CD4-positive, alpha-beta memory T cell (primary cell): ENCODE data around the gene ZNF385D. TPM values are rescaled to one million over a fixed set of nuclear protein-coding genes. Genes with fewer than 3 reads are reported as not detected.

Experiments
- CTCF ChIA-PET: fragments of 350-600 bp; sonication (Branson Sonifier 250); formaldehyde crosslinking; loops from one replicate; lab custom pipeline; 2021; ENCODE audit warnings: inconsistent platforms; ENCODE audit not compliant: partially characterized antibody; lab: Charles Lee
- POLR2A ChIA-PET: fragments of 350-600 bp; sonication (Branson Sonifier 250); formaldehyde crosslinking; loops from one replicate; lab custom pipeline; 2021; ENCODE audit not compliant: partially characterized antibody; lab: Charles Lee
- DNase-seq, 5 donors: peaks; one replicate each; pipeline versions ENCODE4 v3.0.0 to v3.0.0-alpha.2; 2020 to 2022; ENCODE audit warnings: mixed read lengths in 1 of 5
- H3K27ac ChIP-seq: one replicate; pipeline ENCODE4 v1.7.0; 2013; ENCODE audit warnings: low read depth, low read length
- H3K27me3 ChIP-seq: 2 replicates; pipeline ENCODE4 v1.7.0; 2013; ENCODE audit warnings: mild to moderate bottlenecking, low read length, moderate library complexity; ENCODE audit not compliant: insufficient read depth
- H3K36me3 ChIP-seq: 2 replicates; pipeline ENCODE4 v1.7.0; 2013; ENCODE audit warnings: mild to moderate bottlenecking, low read length, moderate library complexity; ENCODE audit not compliant: insufficient read depth
- H3K4me1 ChIP-seq: 2 replicates; pipeline ENCODE4 v1.7.0; 2013; ENCODE audit warnings: mild to moderate bottlenecking, low read length, moderate library complexity; ENCODE audit not compliant: insufficient read depth
- H3K4me3 ChIP-seq, 2 donors: one replicate each; pipeline ENCODE4 v1.7.0; 2013; ENCODE audit warnings: low read length in 2 of 2, mild to moderate bottlenecking in 1 of 2
- H3K9me3 ChIP-seq, 2 donors: one replicate each; pipeline ENCODE4 v1.7.0; 2013; ENCODE audit warnings: low read length in 2 of 2, control low read depth in 1 of 2; ENCODE audit not compliant: control insufficient read depth in 1 of 2
- H3K27ac Mint-ChIP-seq, 7 donors: one replicate each; pipeline ENCODE4 v1.8.0; 2020 to 2021; ENCODE audit warnings: mixed read lengths in 7 of 7, mild to moderate bottlenecking in 6 of 7, inconsistent platforms in 3 of 7, moderate library complexity in 3 of 7
- H3K27me3 Mint-ChIP-seq, 2 donors: one replicate each; pipeline ENCODE4 v1.8.0; 2020 to 2021; ENCODE audit warnings: mixed read lengths in 2 of 2
- H3K36me3 Mint-ChIP-seq, 2 donors: one replicate each; pipeline ENCODE4 v1.8.0; 2020 to 2021; ENCODE audit warnings: mixed read lengths in 2 of 2, inconsistent platforms in 1 of 2, mild to moderate bottlenecking in 1 of 2
- H3K4me1 Mint-ChIP-seq, 4 donors: one replicate each; pipeline ENCODE4 v1.8.0; 2020 to 2021; ENCODE audit warnings: mixed read lengths in 4 of 4, mild to moderate bottlenecking in 1 of 4
- H3K4me3 Mint-ChIP-seq, 8 donors: one replicate each; pipeline ENCODE4 v1.8.0; 2020 to 2021; ENCODE audit warnings: mixed read lengths in 8 of 8, mild to moderate bottlenecking in 7 of 8, moderate library complexity in 6 of 8, inconsistent platforms in 3 of 8
- H3K9me3 Mint-ChIP-seq, 8 donors: one replicate each; pipeline ENCODE4 v1.8.0; 2020 to 2021; ENCODE audit warnings: mixed read lengths in 8 of 8, mild to moderate bottlenecking in 5 of 8, inconsistent platforms in 3 of 8, moderate library complexity in 1 of 8
- intact Hi-C: fragments of 100-400 bp; cut with micrococcal nuclease; formaldehyde crosslinking; loops from one replicate; pipeline ENCODE4 v1.15.1; 2023
- polyA plus RNA-seq, 2 donors: library from polyadenylated mRNA; unstranded; fragments of 300-500 nt; fragmentation: Illumina TruSeq; gene quantifications; one replicate each; pipeline ENCODE4 v1.2.3, GENCODE V29; 2021
- total RNA-seq, 2 experiments: library from RNA; stranded (reverse); gene quantifications; one replicate each; pipeline ENCODE4 v1.2.3, GENCODE V29; 2021

Gene ZNF385D
- total and polyA plus RNA-seq, 4 experiments from 2014 or later, result not detected

GRCh38 chr3:21673393-21673792, 77.6 kb downstream of the ZNF385D start:
- Mint-ChIP-seq H3K36me3 (no peaks in the 10 kb centered on the region), H3K9me3 (peaks cover 0 to 2% (median 0%) of the 10 kb centered on the region in 8 donors), H3K4me3 (no peak overlapping the region), H3K4me1 (no peaks in the 10 kb centered on the region), H3K27me3 (no peaks in the 10 kb centered on the region), H3K27ac (no peak overlapping the region)
- intact Hi-C loops, result no loop called here
- CTCF ChIA-PET, result no interaction called here
- Histone ChIP-seq H3K36me3 (no peaks in the 10 kb centered on the region), H3K4me3 (no peak overlapping the region), H3K27me3 (no peaks in the 10 kb centered on the region), H3K4me1 (no peaks in the 10 kb centered on the region), H3K9me3 (no peaks in the 10 kb centered on the region), H3K27ac (no peak overlapping the region)
- POLR2A ChIA-PET, result no interaction called here
- no peak for DNase-seq

- Histone ChIP-seq H3K36me3 (no peaks in the 10 kb centered on the region), H3K27ac (no peak overlapping the region), H3K27me3 (no peaks in the 10 kb centered on the region), H3K4me1 (no peaks in the 10 kb centered on the region), H3K4me3 (no peak overlapping the region), H3K9me3 (no peaks in the 10 kb centered on the region)
- POLR2A ChIA-PET, result no interaction called here
- Mint-ChIP-seq H3K9me3 (peaks cover 0 to 2% (median 0%) of the 10 kb centered on the region in 8 donors), H3K27me3 (no peaks in the 10 kb centered on the region), H3K27ac (no peak overlapping the region), H3K36me3 (no peaks in the 10 kb centered on the region), H3K4me3 (no peak overlapping the region), H3K4me1 (no peaks in the 10 kb centered on the region)
- intact Hi-C loops, result no loop called here
- CTCF ChIA-PET, result no interaction called here
- DNase-seq, result no peak
These were observed 78.7 kb downstream of the ZNF385D start for GRCh38 chr3:21672303-21672702.

- H3K9me3 ChIP-seq, result peaks cover 0 to 3% of the 10 kb centered on the region in 2 donors
- Mint-ChIP-seq H3K4me1 (no peaks in the 10 kb centered on the region), H3K27me3 (no peaks in the 10 kb centered on the region), H3K36me3 (no peaks in the 10 kb centered on the region), H3K27ac (no peak overlapping the region), H3K9me3 (peaks cover 0 to 4% (median 0%) of the 10 kb centered on the region in 8 donors), H3K4me3 (no peak overlapping the region)
- H3K27ac ChIP-seq, result no peak overlapping the region
- DNase-seq, result no peak
- H3K4me1 ChIP-seq, result no peaks in the 10 kb centered on the region
- H3K4me3 ChIP-seq, result no peak overlapping the region
- ChIA-PET CTCF (no interaction called here), POLR2A (no interaction called here)
- intact Hi-C loops, result no loop called here
- H3K27me3 ChIP-seq, result no peaks in the 10 kb centered on the region
- no peaks in the 10 kb centered on the region for H3K36me3 ChIP-seq
These were observed 80.6 kb downstream of the ZNF385D start for GRCh38 chr3:21670386-21670785.

GRCh38 chr3:21668012-21668411, 83.0 kb downstream of the ZNF385D start:
- intact Hi-C loops, result no loop called here
- ChIA-PET CTCF (no interaction called here), POLR2A (no interaction called here)

GRCh38 chr3:21665444-21666100, 85.4 kb downstream of the ZNF385D start:
- H3K4me1 Mint-ChIP-seq, result no peaks in the 10 kb centered on the region
- H3K27ac Mint-ChIP-seq, result no peak overlapping the region
- H3K9me3 Mint-ChIP-seq, result peaks cover 0 to 13% (median under 1%) of the 10 kb centered on the region in 8 donors
- no peaks in the 10 kb centered on the region for H3K4me1 ChIP-seq
- H3K27me3 Mint-ChIP-seq, result no peaks in the 10 kb centered on the region
- intact Hi-C loops, result no loop called here
- no peak for DNase-seq
- no peak overlapping the region for H3K27ac ChIP-seq
- no peaks in the 10 kb centered on the region for H3K36me3 ChIP-seq
- no peaks in the 10 kb centered on the region for H3K27me3 ChIP-seq
- no peak overlapping the region for H3K4me3 ChIP-seq
- no peaks in the 10 kb centered on the region for H3K36me3 Mint-ChIP-seq
- CTCF ChIA-PET, result no interaction called here
- H3K9me3 ChIP-seq, result peaks cover 0 to 4% of the 10 kb centered on the region in 2 donors
- no peak overlapping the region for H3K4me3 Mint-ChIP-seq
- POLR2A ChIA-PET, result no interaction called here

More at GRCh38 chr3:21668012-21668411, 83.0 kb downstream of the ZNF385D start:
- H3K4me3 Mint-ChIP-seq, result no peak overlapping the region
- peaks cover 0 to 4% (median under 1%) of the 10 kb centered on the region in 8 donors for H3K9me3 Mint-ChIP-seq
- no peak for DNase-seq
- H3K9me3 ChIP-seq, result peaks cover 0 to 4% of the 10 kb centered on the region in 2 donors
- no peaks in the 10 kb centered on the region for H3K4me1 Mint-ChIP-seq
- H3K27ac ChIP-seq, result no peak overlapping the region
- H3K4me3 ChIP-seq, result no peak overlapping the region
- no peaks in the 10 kb centered on the region for H3K27me3 Mint-ChIP-seq
- H3K36me3 Mint-ChIP-seq, result no peaks in the 10 kb centered on the region
- no peaks in the 10 kb centered on the region for H3K27me3 ChIP-seq
- H3K36me3 ChIP-seq, result no peaks in the 10 kb centered on the region
- no peaks in the 10 kb centered on the region for H3K4me1 ChIP-seq
- no peak overlapping the region for H3K27ac Mint-ChIP-seq

GRCh38 chr3:21664996-21665395, 86.0 kb downstream of the ZNF385D start:
- Mint-ChIP-seq H3K36me3 (no peaks in the 10 kb centered on the region), H3K9me3 (peaks cover 0 to 13% (median 1%) of the 10 kb centered on the region in 8 donors), H3K4me1 (no peaks in the 10 kb centered on the region), H3K27ac (no peak overlapping the region), H3K27me3 (no peaks in the 10 kb centered on the region), H3K4me3 (no peak overlapping the region)
- ChIA-PET POLR2A (no interaction called here), CTCF (no interaction called here)
- Histone ChIP-seq H3K27me3 (no peaks in the 10 kb centered on the region), H3K27ac (no peak overlapping the region), H3K9me3 (peaks cover 0 to 4% of the 10 kb centered on the region in 2 donors), H3K36me3 (no peaks in the 10 kb centered on the region), H3K4me1 (no peaks in the 10 kb centered on the region), H3K4me3 (no peak overlapping the region)
- no peak for DNase-seq
- intact Hi-C loops, result no loop called here

- H3K27me3 ChIP-seq, result no peaks in the 10 kb centered on the region
- H3K36me3 Mint-ChIP-seq, result no peaks in the 10 kb centered on the region
- intact Hi-C loops, result no loop called here
- H3K27ac ChIP-seq, result no peak overlapping the region
- CTCF ChIA-PET, result no interaction called here
- no peaks in the 10 kb centered on the region for H3K4me1 Mint-ChIP-seq
- H3K4me3 Mint-ChIP-seq, result no peak overlapping the region
- no peak overlapping the region for H3K27ac Mint-ChIP-seq
- no peak overlapping the region for H3K4me3 ChIP-seq
- no peaks in the 10 kb centered on the region for H3K4me1 ChIP-seq
- H3K9me3 Mint-ChIP-seq, result peaks cover 0 to 13% (median 4%) of the 10 kb centered on the region in 8 donors
- H3K9me3 ChIP-seq, result peaks cover 0 to 4% of the 10 kb centered on the region in 2 donors
- no peaks in the 10 kb centered on the region for H3K27me3 Mint-ChIP-seq
- POLR2A ChIA-PET, result no interaction called here
- DNase-seq, result no peak
- no peaks in the 10 kb centered on the region for H3K36me3 ChIP-seq
These were observed 88.6 kb downstream of the ZNF385D start for GRCh38 chr3:21662403-21662802.
